Epithelial cell of esophagus (primary cell): ENCODE measurements around the gene ENDOU.

Experiments
- DNase-seq: peaks from one replicate; pipeline ENCODE4 v3.0.0; 2010; ENCODE audit warnings: low read depth
- H3K4me3 ChIP-seq: 2 replicates; pipeline ENCODE4 v1.5.1; 2011; ENCODE audit warnings: mild to moderate bottlenecking, low read length, control low read depth
- CTCF ChIP-seq: IDR thresholded peaks from 2 replicates; pipeline ENCODE4 v1.5.1; 2011; ENCODE audit warnings: low read depth, mild to moderate bottlenecking, low read length, control low read depth, inconsistent platforms; ENCODE audit not compliant: insufficient read depth; ENCODE audit errors: missing control alignments

ENDOU gene

DNA sequence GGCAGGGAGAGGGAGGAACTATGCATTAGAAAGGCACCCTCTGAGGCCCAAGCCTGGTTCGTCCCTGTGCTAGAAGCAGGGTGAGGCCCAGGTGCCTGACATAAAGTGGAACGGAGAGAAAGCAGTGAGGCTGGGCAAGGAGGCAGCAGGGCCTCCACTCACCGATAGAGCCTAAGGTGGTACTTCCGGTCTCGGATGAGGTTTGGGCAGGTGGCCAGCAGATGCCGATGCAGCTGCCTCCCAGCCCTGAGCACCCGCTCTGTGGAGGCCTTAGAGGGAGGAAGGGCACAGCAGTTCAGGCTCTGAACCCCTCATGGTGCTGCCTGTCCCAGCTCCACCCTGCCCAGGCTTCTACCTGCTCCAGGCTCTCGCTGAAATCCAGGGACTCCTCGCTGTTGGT lies 26.3 kb upstream of the ENDOU start:
- H3K4me3 ChIP-seq = no peak overlapping the region
- no peak for TF ChIP-seq CTCF
- no peak for DNase-seq

DNA sequence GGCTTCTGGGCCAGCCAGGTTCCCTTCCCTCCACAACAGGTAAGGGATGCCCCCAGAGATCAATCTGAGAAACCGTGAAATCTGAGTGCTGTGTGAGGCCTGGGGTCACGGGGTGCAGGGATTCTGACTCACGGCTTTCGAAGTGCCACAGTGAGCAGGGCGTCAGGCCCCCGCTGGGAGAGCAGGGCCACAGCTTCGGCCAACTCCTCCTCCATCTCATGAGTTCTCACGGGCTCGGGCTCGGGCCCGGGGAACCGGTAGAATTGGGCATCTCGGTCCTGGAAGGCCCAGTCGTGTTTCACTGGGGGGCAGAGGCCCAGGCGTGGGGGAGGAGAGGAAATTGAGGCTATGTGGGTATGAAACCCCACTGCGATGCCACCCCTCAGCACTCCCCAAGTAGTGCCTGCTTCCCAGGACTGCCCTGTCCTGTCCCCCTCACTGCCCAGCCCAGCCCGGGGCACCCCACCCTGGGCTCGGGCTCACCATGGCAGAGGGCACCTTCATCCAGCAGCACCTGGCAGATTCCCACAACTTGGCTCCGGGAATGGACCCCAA lies 25.7 kb upstream of the ENDOU start:
- DNase-seq = no peak
- no peak for TF ChIP-seq CTCF
- H3K4me3 ChIP-seq = no peak overlapping the region

GRCh38 chr12:47750229-47750798 lies 25.0 kb upstream of the ENDOU start:
- no peak for DNase-seq
- no peak overlapping the region for H3K4me3 ChIP-seq
- TF ChIP-seq CTCF = no peak

DNA sequence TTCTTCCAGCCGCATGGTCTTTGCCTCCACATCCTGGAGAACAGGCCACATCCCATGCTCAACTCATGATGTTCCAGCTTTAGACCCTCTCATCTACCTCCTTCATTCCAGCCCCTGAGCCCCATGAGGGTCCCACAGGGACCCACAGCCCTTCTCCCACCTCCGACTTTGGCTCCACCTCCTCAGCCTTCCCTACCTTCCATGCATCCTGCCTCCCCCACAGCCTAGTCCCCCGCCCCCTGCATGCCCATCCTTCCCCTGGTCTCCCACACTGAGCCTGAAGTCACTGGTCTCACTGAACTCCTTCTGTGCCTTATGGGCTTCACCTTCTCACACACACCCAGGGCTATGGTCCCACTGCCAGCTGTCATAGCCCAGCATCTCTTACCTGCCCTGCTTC lies 23.6 kb upstream of the ENDOU start:
- no peak for DNase-seq
- H3K4me3 ChIP-seq = no peak overlapping the region
- no peak for TF ChIP-seq CTCF

GRCh38 chr12:47748507-47748828 lies 23.2 kb upstream of the ENDOU start:
- TF ChIP-seq CTCF = no peak
- no peak overlapping the region for H3K4me3 ChIP-seq
- DNase-seq = no peak

GRCh38 chr12:47747596-47748506 lies 22.6 kb upstream of the ENDOU start:
- H3K4me3 ChIP-seq = no peak overlapping the region
- no peak for TF ChIP-seq CTCF
- peak; percentile 48 for DNase-seq
